Gastroesophageal sphincter (tissue), 3 donors: ENCODE data around the gene IFNA7.
"Not testable (repeated sequence)": the region's sequence is repeated elsewhere in the genome, so short reads cannot be mapped to it uniquely, and the experiment has no call there.

Source experiments
- EP300 ChIP-seq: sonication (generic); formaldehyde crosslinking; IDR thresholded peaks from one replicate; pipeline ENCODE4 v1.6.1; 2017; ENCODE audit warnings: antibody characterized with exemption, mild to moderate bottlenecking
- POLR2A ChIP-seq, 2 donors: fragments of 450-650 bp; IDR thresholded peaks; one replicate each; pipeline ENCODE4 v1.6.1; 2017; ENCODE audit warnings: antibody characterized with exemption in 2 of 2, mild to moderate bottlenecking in 2 of 2, moderate library complexity in 1 of 2
- TF ChIP-seq, protein P1 (sequence below), 4 experiments: fragments of 200-600 bp in 2 of 4; fragments of 450-650 bp in 2 of 4; sonication (generic) in 1 of 4; IDR thresholded peaks; one replicate each; pipeline ENCODE4 v1.5.1; 2017 to 2019; ENCODE audit warnings: antibody characterized with exemption in 4 of 4, mild to moderate bottlenecking in 2 of 4, moderate library complexity in 2 of 4

DNA sequence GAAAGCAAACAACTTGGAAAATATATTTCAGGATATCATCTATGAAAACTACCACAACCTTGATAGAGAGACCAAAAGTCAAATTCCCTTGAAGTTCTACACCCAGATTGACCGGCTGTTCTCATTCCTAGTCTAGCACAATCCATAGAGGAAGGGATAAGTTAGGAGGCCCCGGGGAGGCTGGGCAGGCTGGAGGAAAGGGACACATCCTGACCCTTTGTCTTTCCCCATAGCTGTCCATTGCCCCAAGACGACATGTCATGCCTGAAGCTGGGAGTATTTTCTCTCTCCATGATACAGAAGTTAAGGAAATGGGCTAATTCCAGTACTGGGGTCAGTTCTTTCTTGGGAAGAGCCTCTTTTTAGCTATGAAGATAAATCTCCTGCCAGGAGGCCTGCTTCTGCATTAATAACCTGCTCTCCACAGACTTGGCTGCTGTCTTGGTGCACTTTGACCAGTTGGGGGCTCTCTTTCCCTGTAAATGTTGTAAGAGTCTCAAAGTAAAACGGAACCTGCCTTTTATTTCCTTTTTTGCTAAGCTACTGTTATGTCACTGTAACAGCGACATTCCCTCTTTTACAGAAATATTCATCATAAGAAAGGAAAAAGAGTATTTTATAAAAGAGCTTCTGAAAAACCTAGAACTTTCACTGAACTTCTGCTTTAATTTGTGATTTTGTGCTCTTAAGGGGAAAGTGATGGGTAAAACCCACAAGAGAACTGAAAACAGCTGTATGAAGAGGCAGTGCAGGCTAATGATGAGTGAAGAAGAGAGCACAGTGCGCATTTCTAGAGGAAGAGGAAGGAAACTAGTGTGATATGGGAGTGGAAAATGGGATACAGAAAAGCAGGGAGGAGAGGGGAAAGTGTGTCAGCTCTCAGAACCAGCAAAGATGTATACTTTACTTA lies 6.9 kb downstream of the IFNA7 start:
- TF ChIP-seq, protein P1, sequence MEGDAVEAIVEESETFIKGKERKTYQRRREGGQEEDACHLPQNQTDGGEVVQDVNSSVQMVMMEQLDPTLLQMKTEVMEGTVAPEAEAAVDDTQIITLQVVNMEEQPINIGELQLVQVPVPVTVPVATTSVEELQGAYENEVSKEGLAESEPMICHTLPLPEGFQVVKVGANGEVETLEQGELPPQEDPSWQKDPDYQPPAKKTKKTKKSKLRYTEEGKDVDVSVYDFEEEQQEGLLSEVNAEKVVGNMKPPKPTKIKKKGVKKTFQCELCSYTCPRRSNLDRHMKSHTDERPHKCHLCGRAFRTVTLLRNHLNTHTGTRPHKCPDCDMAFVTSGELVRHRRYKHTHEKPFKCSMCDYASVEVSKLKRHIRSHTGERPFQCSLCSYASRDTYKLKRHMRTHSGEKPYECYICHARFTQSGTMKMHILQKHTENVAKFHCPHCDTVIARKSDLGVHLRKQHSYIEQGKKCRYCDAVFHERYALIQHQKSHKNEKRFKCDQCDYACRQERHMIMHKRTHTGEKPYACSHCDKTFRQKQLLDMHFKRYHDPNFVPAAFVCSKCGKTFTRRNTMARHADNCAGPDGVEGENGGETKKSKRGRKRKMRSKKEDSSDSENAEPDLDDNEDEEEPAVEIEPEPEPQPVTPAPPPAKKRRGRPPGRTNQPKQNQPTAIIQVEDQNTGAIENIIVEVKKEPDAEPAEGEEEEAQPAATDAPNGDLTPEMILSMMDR (IDR thresholded peaks at IDR 0.05): peak; percentile 11 to 61 (median 38)
- not testable (repeated sequence) for TF ChIP-seq POLR2A (IDR thresholded peaks at IDR 0.05); EP300
